Activated CD4-positive, alpha-beta memory T cell treated with anti-CD3 and anti-CD28 coated beads, Interleukin-2, amount 10 ng/mL, durations not matched to agents 7 days and 5 days (primary cell): Measurements from ENCODE around the gene HSF4. TPM values are rescaled to one million over a fixed set of nuclear protein-coding genes. Genes with fewer than 3 reads are reported as not detected.

ENCODE experiments used
- CTCF ChIA-PET: fragments of 350-600 bp; sonication (Branson Sonifier 250); formaldehyde crosslinking; loops from one replicate; lab custom pipeline; 2021; ENCODE audit warnings: antibody characterized with exemption, inconsistent platforms; lab: Charles Lee
- POLR2A ChIA-PET: fragments of 350-600 bp; sonication (Branson Sonifier 250); formaldehyde crosslinking; loops from one replicate; lab custom pipeline; 2021; ENCODE audit warnings: antibody characterized with exemption; lab: Charles Lee
- DNase-seq: peaks from one replicate; pipeline ENCODE4 v3.0.0-alpha.2; 2020
- H3K27ac Mint-ChIP-seq: one replicate; pipeline ENCODE4 v1.8.0; 2021; ENCODE audit warnings: mild to moderate bottlenecking, mixed read lengths
- H3K27me3 Mint-ChIP-seq: one replicate; pipeline ENCODE4 v1.8.0; 2021; ENCODE audit warnings: mixed read lengths
- H3K36me3 Mint-ChIP-seq: one replicate; pipeline ENCODE4 v1.8.0; 2021; ENCODE audit warnings: low read depth, mixed read lengths
- H3K4me1 Mint-ChIP-seq: one replicate; pipeline ENCODE4 v1.8.0; 2021; ENCODE audit warnings: mixed read lengths
- H3K4me3 Mint-ChIP-seq: one replicate; pipeline ENCODE4 v1.8.0; 2021; ENCODE audit warnings: mild to moderate bottlenecking, mixed read lengths
- H3K9me3 Mint-ChIP-seq: one replicate; pipeline ENCODE4 v1.8.0; 2021; ENCODE audit warnings: mixed read lengths
- total RNA-seq, 2 experiments: library from RNA; stranded (reverse); gene quantifications; one replicate each; pipeline ENCODE4 v1.2.3, GENCODE V29; 2021

HSF4 gene
- total RNA-seq, 2 experiments from 2014 or later = 107 to 110 TPM

DNA sequence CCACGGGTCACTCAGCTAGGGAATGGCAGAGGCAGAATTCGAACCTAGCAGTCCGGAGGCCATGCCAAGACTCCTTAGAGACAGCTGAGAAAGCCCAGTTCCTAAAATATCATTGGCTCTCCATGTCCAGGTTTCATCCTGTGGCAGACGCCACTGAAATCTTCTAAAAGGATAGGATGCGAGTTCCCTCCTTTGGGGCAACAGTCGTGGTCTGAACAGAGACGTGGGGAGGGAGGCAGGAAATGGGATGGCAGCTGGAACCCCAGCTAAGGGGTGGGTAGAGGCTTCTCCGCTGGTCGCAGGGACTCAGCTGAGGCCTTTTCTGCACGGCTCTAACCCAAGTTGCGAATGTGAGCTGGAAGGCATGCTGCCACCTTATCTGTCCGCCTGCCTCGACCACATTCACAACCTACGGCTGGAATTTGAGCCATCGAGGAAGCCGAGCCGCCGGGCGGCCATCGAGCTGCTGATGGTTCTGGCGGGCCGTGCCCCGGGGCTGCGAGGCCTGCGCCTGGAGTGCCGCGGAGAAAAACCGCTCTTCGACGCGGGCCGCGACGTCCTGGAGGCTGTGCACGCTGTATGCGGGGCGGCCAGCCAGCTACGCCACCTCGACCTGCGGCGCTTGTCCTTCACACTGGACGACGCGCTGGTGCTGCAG lies 1.9 kb upstream of the HSF4 start:
- ChIA-PET POLR2A (interaction anchor here (1.1 to 12.7 kb wide), 12 partner anchors 9 to 318 kb away, joined by 3 to 204 read pairs (median 5); partner anchors contain the start of genes ATP6V0D1, B3GNT9, CBFB and MATCAP1), CTCF (interaction anchor here (0.9 to 6.9 kb wide), 8 partner anchors 9 to 202 kb away, joined by 3 to 56 read pairs (median 6); partner anchors contain the start of genes B3GNT9, CES3, E2F4 and MATCAP1)
- peaks cover 28% of the 10 kb centered on the region for H3K27me3 Mint-ChIP-seq
- H3K27ac Mint-ChIP-seq = no peak overlapping the region
- H3K9me3 Mint-ChIP-seq = no peaks in the 10 kb centered on the region
- peaks cover 60% of the 10 kb centered on the region for H3K4me1 Mint-ChIP-seq
- H3K4me3 Mint-ChIP-seq = peak overlapping the region; percentile 96
- H3K36me3 Mint-ChIP-seq = peaks cover 49% of the 10 kb centered on the region
- DNase-seq = no peak

DNA sequence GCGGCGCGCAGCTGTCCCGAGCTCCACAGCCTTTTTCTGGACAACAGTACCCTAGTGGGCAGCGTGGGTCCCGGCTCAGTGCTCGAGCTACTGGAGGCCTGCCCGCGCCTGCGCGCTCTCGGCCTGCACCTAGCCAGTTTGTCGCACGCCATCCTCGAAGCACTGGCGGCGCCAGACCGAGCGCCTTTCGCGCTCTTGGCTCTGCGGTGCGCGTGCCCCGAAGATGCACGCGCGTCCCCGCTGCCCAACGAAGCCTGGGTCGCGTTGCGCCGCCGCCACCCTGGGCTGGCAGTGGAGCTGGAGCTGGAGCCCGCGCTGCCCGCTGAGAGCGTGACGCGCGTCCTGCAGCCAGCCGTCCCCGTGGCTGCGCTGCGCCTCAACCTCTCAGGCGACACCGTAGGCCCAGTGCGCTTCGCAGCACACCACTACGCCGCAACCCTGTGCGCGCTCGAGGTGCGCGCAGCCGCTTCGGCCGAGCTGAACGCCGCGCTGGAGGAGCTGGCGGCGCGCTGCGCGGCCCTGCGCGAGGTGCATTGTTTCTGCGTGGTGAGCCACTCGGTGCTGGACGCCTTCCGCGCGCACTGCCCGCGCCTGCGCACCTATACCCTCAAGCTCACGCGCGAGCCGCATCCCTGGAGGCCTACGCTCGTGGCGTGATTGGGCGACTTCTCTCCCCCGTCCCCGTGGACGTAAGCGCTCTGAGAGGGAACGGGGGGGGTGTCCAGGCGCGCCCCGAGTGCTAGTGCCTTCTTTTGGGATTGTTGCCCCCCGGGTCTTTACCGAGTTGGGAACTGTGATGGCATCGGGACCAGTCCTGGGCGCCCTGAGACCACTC lies 1.2 kb upstream of the HSF4 start:
- peaks cover 54% of the 10 kb centered on the region for H3K4me1 Mint-ChIP-seq
- CTCF ChIA-PET = interaction anchor here (0.9 to 6.9 kb wide), 8 partner anchors 10 to 202 kb away, joined by 3 to 56 read pairs (median 6); partner anchors contain the start of genes B3GNT9, CES3, E2F4 and MATCAP1
- DNase-seq = peak; percentile 72
- no peaks in the 10 kb centered on the region for H3K9me3 Mint-ChIP-seq
- POLR2A ChIA-PET = interaction anchor here (1.1 to 12.7 kb wide), 13 partner anchors 9 to 318 kb away, joined by 3 to 204 read pairs (median 5); partner anchors contain the start of genes ATP6V0D1, B3GNT9, CBFB and MATCAP1
- H3K36me3 Mint-ChIP-seq = peaks cover 44% of the 10 kb centered on the region
- peak overlapping the region; percentile 45 for H3K27ac Mint-ChIP-seq
- H3K4me3 Mint-ChIP-seq = peak overlapping the region; percentile 63
- peaks cover 30% of the 10 kb centered on the region for H3K27me3 Mint-ChIP-seq

DNA sequence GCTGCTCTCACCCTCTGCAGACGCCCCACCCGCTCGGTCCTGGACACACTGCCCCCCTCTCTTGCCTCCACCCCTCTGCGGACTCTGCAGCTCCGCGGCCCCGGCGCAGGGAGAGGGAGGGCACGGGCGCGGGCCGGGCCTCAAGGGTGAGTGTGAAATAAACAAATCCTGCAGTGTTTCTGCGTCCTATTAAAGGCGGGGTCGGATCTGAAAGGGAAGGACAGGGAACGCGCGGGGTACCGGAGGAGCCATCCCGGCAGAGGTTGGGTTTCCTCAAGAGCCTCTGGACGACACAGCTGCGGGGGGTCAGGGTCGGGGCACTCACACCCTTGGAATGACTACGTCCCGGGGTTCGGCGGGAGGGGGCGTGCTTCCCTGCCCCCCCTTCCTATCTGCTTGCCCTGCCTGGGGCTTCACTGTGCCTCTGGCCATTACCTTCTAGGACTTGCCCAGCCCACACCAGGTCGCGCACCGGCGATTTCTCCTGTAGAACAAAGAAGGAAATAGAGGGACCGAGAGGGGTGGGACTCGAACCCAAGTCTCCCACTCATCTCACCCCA lies 466 bp upstream of the HSF4 start:
- Mint-ChIP-seq H3K27ac (peak overlapping the region; percentile 45), H3K4me1 (peaks cover 53% of the 10 kb centered on the region), H3K4me3 (peak overlapping the region; percentile 63), H3K27me3 (peaks cover 34% of the 10 kb centered on the region), H3K36me3 (peaks cover 40% of the 10 kb centered on the region), H3K9me3 (no peaks in the 10 kb centered on the region)
- CTCF ChIA-PET = interaction anchor here (1.5 to 6.9 kb wide), 5 partner anchors 10 to 28 kb away, joined by 4 to 56 read pairs (median 15); partner anchors contain the start of genes B3GNT9, E2F4 and MATCAP1
- POLR2A ChIA-PET = interaction anchor here (0.9 to 12.7 kb wide), 12 partner anchors 9 to 317 kb away, joined by 3 to 204 read pairs (median 5); partner anchors contain the start of genes ATP6V0D1, B3GNT9, CBFB and MATCAP1
- no peak for DNase-seq

DNA sequence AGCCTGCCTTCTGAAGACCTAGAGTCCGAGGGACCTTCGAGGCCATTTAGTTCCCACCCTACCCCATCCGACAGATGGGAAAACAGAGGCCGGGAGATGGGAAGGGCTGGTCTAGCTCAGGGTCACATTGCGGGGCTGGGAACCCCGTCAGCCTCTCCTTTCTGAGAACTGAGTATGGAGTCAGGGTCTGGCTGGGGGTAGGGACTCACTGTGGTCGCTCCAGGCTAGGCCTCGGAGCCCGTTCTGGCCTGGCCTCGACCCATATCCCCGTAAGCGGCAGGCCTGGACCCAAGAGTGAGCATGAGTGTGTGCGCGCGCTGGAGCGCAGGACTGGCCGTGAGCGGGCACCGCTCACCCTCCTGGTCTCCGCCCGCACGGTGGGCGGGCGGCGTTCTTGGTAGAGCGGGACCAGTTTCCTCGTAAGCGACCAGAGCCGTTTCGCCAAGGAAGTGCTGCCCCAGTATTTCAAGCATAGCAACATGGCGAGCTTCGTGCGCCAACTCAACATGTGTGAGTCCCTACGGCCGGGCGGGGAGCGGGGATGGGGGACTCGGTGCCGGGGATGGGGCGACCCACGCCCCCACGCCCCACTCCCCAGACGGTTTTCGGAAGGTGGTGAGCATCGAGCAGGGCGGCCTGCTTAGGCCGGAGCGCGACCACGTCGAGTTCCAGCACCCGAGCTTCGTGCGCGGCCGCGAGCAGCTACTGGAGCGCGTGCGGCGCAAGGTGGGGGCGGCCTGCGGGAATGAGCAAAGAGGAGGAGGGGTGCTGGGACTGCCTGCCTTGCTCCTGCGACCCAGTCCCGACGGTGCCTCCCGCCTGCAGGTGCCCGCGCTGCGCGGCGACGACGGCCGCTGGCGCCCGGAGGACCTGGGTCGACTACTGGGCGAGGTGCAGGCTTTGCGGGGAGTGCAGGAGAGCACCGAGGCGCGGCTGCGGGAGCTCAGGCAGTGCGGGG lies 855 bp downstream of the HSF4 start:
- no peak for DNase-seq
- Mint-ChIP-seq H3K9me3 (no peaks in the 10 kb centered on the region), H3K27me3 (peaks cover 39% of the 10 kb centered on the region), H3K27ac (no peak overlapping the region), H3K4me3 (peak overlapping the region; percentile 51), H3K4me1 (peaks cover 63% of the 10 kb centered on the region), H3K36me3 (peaks cover 44% of the 10 kb centered on the region)
- ChIA-PET POLR2A (interaction anchor here (1.8 to 12.7 kb wide), 2 partner anchors 8 to 11 kb away, joined by 7 to 204 read pairs; partner anchors contain the start of gene NOL3), CTCF (interaction anchor here (0.7 to 4.8 kb wide), 4 partner anchors 9 to 180 kb away, joined by 3 to 32 read pairs (median 4); no protein-coding TSS in a partner anchor)

DNA sequence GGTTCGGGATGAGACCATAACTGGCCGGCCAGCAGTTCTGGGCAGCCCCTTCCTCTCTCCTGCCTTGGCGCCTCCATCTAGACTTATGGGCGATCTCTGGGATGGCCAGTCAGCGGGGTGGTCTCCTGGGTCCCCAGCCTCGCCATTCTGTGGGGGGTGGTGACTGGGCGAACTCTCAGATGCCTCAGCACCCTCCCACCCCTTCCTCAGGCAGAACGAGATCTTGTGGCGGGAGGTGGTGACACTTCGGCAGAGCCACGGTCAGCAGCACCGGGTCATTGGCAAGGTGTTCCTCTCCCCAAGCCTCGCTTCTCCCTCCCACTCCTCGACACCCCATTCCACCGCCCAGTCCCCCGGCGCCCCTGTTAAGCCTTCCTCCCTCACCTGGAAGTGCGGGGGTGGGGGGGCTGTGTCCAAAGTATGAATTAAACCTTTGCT lies 1.6 kb downstream of the HSF4 start:
- Mint-ChIP-seq H3K27ac (no peak overlapping the region), H3K27me3 (peaks cover 44% of the 10 kb centered on the region), H3K4me1 (peaks cover 65% of the 10 kb centered on the region), H3K4me3 (peak overlapping the region; percentile 37), H3K36me3 (peaks cover 42% of the 10 kb centered on the region), H3K9me3 (no peaks in the 10 kb centered on the region)
- no peak for DNase-seq
- POLR2A ChIA-PET = interaction anchor here (12.7 kb wide), 1 partner anchor 7 kb away, joined by 204 read pairs; the partner anchor contains the start of gene NOL3
- CTCF ChIA-PET = interaction anchor here (4.8 kb wide), 1 partner anchor 12 kb away, joined by 32 read pairs; no protein-coding TSS in a partner anchor

DNA sequence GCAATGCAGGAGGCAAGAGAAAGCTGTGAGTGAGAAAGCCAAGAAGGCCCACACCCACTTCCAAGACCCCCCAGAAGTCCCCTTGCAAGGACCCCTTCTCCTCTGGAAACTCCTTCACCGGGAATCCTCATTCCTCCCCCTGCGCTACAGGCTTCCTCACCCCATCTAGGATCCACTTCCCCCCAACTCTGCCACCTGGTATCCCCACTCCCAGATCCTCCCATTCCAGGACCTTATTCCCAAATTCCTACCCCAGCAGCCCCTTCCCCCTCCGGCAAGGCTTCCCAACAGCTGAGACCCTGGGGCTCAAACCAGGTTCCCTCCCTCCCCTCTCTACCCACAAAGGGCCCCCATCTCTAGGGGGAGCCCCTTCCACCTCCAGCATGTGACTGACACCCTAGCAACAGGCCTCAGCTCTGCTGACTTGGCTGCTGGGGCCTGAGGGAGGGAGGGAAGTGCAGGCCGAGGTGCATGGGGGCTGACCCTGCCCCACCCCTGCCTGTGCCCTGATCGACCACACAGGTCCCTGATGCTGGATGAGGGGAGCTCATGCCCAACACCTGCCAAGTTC lies 2.1 kb downstream of the HSF4 start:
- Mint-ChIP-seq H3K36me3 (peaks cover 42% of the 10 kb centered on the region), H3K4me3 (peak overlapping the region; percentile 17), H3K27me3 (peaks cover 50% of the 10 kb centered on the region), H3K27ac (no peak overlapping the region), H3K9me3 (no peaks in the 10 kb centered on the region), H3K4me1 (peaks cover 67% of the 10 kb centered on the region)
- CTCF ChIA-PET = interaction anchor here (4.8 kb wide), 1 partner anchor 13 kb away, joined by 32 read pairs; no protein-coding TSS in a partner anchor
- POLR2A ChIA-PET = interaction anchor here (0.9 to 12.7 kb wide), 3 partner anchors 7 to 138 kb away, joined by 3 to 204 read pairs (median 3); partner anchors contain the start of genes B3GNT9 and NOL3
- no peak for DNase-seq

DNA sequence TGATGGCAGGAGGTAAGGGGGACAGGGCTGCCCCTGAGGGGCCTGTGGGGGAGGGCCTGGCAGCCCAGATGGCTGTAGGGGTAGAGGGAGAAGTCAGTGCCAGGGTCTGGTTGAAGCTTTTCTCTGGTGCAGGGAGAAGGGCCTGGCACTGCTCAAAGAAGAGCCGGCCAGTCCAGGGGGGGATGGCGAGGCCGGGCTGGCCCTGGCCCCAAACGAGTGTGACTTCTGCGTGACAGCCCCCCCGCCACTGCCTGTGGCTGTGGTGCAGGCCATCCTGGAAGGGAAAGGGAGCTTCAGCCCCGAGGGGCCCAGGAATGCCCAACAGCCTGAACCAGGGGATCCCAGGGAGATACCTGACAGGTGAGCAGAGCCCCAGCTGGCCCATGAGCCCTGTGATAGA lies 3.0 kb downstream of the HSF4 start:
- H3K4me3 Mint-ChIP-seq = no peak overlapping the region
- CTCF ChIA-PET = interaction anchor here (1.1 to 1.8 kb wide), 3 partner anchors 12 to 17 kb away, joined by 3 to 6 read pairs (median 5); no protein-coding TSS in a partner anchor
- peaks cover 50% of the 10 kb centered on the region for H3K27me3 Mint-ChIP-seq
- DNase-seq = no peak
- H3K27ac Mint-ChIP-seq = no peak overlapping the region
- H3K4me1 Mint-ChIP-seq = peaks cover 62% of the 10 kb centered on the region
- no peaks in the 10 kb centered on the region for H3K9me3 Mint-ChIP-seq
- POLR2A ChIA-PET = interaction anchor here (0.9 to 13.2 kb wide), 5 partner anchors 5 to 139 kb away, joined by 3 to 204 read pairs (median 57); partner anchors contain the start of genes B3GNT9, FBXL8, HSF4 and MATCAP1
- peaks cover 38% of the 10 kb centered on the region for H3K36me3 Mint-ChIP-seq

DNA sequence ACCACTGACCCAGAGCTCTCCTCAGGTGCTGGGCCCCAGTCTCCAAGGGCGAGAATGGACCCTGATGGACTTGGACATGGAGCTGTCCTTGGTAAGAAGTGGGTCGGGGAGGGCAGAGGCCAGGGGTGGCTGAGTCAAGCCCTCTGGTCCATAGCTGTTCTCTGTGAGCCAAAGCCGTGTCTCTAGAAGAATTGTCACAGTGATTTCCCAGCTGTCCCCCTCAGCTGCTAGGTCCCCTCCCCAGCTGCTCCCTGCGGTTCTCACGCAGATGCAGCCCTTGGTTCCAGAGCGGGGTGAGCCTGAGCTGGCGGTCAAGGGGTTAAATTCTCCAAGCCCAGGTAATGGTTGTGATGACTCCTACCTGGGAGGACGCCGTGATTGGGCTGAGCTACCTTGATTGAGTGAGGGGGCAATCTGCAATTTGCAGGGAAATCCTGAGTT lies 4.5 kb downstream of the HSF4 start:
- ChIA-PET POLR2A (interaction anchor here (1.0 to 13.2 kb wide), 6 partner anchors 5 to 79 kb away, joined by 3 to 204 read pairs (median 30); partner anchors contain the start of genes E2F4, FBXL8, FHOD1 and HSF4), CTCF (interaction anchor here (0.5 to 2.9 kb wide), 7 partner anchors 9 to 225 kb away, joined by 3 to 16 read pairs (median 3); partner anchors contain the start of genes FBXL8 and TRADD)
- H3K4me1 Mint-ChIP-seq = peaks cover 65% of the 10 kb centered on the region
- H3K4me3 Mint-ChIP-seq = no peak overlapping the region
- no peak for DNase-seq
- no peak overlapping the region for H3K27ac Mint-ChIP-seq
- peaks cover 51% of the 10 kb centered on the region for H3K27me3 Mint-ChIP-seq
- peaks cover 44% of the 10 kb centered on the region for H3K36me3 Mint-ChIP-seq
- H3K9me3 Mint-ChIP-seq = no peaks in the 10 kb centered on the region

DNA sequence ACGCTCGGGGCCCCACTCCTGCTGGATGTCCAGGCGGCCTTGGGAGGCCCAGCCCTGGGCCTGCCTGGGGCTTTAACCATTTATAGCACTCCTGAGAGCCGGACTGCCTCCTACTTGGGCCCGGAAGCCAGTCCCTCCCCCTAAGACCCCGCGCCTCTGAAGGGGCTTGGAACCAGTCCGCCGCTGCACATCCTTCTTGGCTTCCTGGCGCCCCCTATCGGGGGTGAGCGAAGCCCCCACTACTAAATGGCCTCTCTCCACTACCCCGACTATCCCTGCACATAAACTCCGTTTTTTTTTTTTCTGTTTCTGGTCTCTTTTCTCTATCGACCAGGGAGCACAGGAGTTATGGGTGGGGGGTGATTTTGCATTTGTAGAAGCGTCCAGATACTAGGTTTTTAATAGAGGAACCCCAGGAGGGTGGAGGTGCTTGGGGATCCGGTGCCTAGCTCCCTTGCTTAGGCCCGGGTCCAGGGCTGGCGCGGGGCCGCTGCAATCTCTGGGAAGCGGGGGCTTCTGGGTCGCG lies 5.2 kb downstream of the HSF4 start:
- peak overlapping the region; percentile 72 for H3K27ac Mint-ChIP-seq
- peaks cover 42% of the 10 kb centered on the region for H3K36me3 Mint-ChIP-seq
- H3K9me3 Mint-ChIP-seq = no peaks in the 10 kb centered on the region
- ChIA-PET CTCF (interaction anchor here (0.5 to 2.9 kb wide), 12 partner anchors 9 to 274 kb away, joined by 3 to 16 read pairs (median 3); partner anchors contain the start of genes FBXL8 and TRADD), POLR2A (interaction anchor here (0.6 to 13.2 kb wide), 8 partner anchors 7 to 313 kb away, joined by 3 to 204 read pairs (median 3); partner anchors contain the start of genes E2F4, FBXL8, FHOD1 and HSF4)
- peaks cover 49% of the 10 kb centered on the region for H3K27me3 Mint-ChIP-seq
- peaks cover 63% of the 10 kb centered on the region for H3K4me1 Mint-ChIP-seq
- peak overlapping the region; percentile 74 for H3K4me3 Mint-ChIP-seq
- peak; percentile 50 for DNase-seq
